Astrocyte (in vitro differentiated cells and primary cell): ENCODE results near the gene CFL1.

Experiments
- EZH2 ChIP-seq: IDR thresholded peaks from 2 replicates; pipeline ENCODE4 v1.6.1; 2012; ENCODE audit warnings: mild to moderate bottlenecking, low read length, inconsistent platforms; ENCODE audit not compliant: insufficient read depth
- TF ChIP-seq, protein P1 (sequence below): IDR thresholded peaks from 2 replicates; pipeline ENCODE4 v1.5.1; 2011; ENCODE audit warnings: low read depth, mild to moderate bottlenecking, inconsistent platforms, low read length, moderate library complexity; ENCODE audit not compliant: insufficient read depth

DNA sequence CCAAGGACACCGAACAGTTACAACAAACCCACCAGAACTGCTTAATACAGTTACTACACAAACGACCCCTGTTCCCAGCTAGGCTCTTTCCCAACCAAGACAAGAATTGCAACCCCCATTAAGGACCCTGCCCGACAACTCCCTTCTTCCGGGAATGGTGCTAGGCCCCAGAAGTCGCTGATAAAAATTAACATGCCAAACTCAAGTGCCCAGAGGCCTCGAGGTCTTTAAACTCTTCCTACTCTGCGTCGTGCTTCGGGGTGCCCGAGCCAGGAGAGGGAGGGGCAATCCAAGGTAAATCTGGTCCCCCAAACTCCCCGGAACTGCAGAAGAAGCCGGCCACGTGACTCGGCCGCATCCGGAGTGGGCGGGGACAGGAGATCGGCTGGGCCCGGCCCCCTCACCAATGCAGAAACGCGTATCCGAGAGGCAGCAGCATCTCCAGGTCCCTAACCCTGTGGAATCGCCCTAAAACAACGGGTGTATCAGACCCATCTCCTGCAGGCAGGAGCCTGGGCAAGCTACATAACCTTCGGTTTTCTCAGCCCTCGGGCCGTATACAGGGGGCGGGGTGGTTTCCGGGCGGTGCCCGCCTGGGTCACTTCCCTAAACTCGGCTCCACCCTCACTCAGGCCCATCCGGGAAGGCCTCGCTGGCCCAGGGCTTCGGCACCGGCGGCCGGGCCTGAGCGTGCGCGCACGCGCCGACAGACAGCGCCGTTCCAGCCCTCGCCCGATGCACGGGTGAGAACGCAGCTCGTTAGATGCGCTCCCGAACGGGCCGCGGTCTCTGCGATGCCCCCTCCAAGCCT lies 1.1 kb downstream of the CFL1 start:
- TF ChIP-seq EZH2, result no peak
- TF ChIP-seq, protein P1, sequence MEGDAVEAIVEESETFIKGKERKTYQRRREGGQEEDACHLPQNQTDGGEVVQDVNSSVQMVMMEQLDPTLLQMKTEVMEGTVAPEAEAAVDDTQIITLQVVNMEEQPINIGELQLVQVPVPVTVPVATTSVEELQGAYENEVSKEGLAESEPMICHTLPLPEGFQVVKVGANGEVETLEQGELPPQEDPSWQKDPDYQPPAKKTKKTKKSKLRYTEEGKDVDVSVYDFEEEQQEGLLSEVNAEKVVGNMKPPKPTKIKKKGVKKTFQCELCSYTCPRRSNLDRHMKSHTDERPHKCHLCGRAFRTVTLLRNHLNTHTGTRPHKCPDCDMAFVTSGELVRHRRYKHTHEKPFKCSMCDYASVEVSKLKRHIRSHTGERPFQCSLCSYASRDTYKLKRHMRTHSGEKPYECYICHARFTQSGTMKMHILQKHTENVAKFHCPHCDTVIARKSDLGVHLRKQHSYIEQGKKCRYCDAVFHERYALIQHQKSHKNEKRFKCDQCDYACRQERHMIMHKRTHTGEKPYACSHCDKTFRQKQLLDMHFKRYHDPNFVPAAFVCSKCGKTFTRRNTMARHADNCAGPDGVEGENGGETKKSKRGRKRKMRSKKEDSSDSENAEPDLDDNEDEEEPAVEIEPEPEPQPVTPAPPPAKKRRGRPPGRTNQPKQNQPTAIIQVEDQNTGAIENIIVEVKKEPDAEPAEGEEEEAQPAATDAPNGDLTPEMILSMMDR, result no peak
